DND-41 (cell line): Measurements from ENCODE around the gene TRIM69.
"Not testable (repeated sequence)": the region's sequence is repeated elsewhere in the genome, so short reads cannot be mapped to it uniquely, and the experiment has no call there.

Experiments
- ATAC-seq: fragments of 200-7000 bp; cut with Tn5 transposase; 3 replicates; pipeline ENCODE4 v1.9.1; 2021; ENCODE audit warnings: low read depth; ENCODE audit not compliant: insufficient read depth
- DNase-seq: peaks from one replicate; pipeline ENCODE4 v3.0.0-alpha.2; 2020
- H2AFZ ChIP-seq: 2 replicates; pipeline ENCODE4 v1.6.0; 2012; ENCODE audit warnings: low read depth, low read length
- H3K27ac ChIP-seq: 2 replicates; pipeline ENCODE4 v1.5.1; 2012; ENCODE audit warnings: low read length, inconsistent platforms
- H3K27me3 ChIP-seq: fragments of 200-600 bp; sonication (generic); 2 replicates; pipeline ENCODE4 v1.6.0; 2012; ENCODE audit warnings: low read length, mild to moderate bottlenecking, inconsistent platforms; ENCODE audit not compliant: insufficient read depth, poor library complexity
- H3K36me3 ChIP-seq: 2 replicates; pipeline ENCODE4 v1.5.1; 2012; ENCODE audit warnings: low read length, inconsistent platforms; ENCODE audit not compliant: insufficient read depth
- H3K4me1 ChIP-seq: 2 replicates; pipeline ENCODE4 v1.5.1; 2012; ENCODE audit warnings: mild to moderate bottlenecking, low read length; ENCODE audit not compliant: insufficient read depth
- H3K4me2 ChIP-seq: 2 replicates; pipeline ENCODE4 v1.6.0; 2012; ENCODE audit warnings: mild to moderate bottlenecking, moderate library complexity, low read length, inconsistent platforms; ENCODE audit not compliant: insufficient read depth
- H3K4me3 ChIP-seq, 2 experiments: fragments of 200-600 bp in 1 of 2; shearing (Covaris generic) in 1 of 2; 2 replicates each; pipeline ENCODE4 v1.5.1; 2012 to 2016; ENCODE audit warnings: inconsistent platforms in 2 of 2, low read length in 2 of 2, mild to moderate bottlenecking in 2 of 2, low read depth in 1 of 2, moderate library complexity in 1 of 2
- H3K79me2 ChIP-seq: 2 replicates; pipeline ENCODE4 v1.6.0; 2012; ENCODE audit warnings: low read length, inconsistent platforms; ENCODE audit not compliant: insufficient read depth
- H3K9ac ChIP-seq: 2 replicates; pipeline ENCODE4 v1.6.0; 2012; ENCODE audit warnings: low read depth, mild to moderate bottlenecking, inconsistent platforms, low read length, moderate library complexity
- H3K9me3 ChIP-seq: 2 replicates; pipeline ENCODE4 v1.5.1; 2012; ENCODE audit warnings: low read length, moderate library complexity, mild to moderate bottlenecking, inconsistent platforms; ENCODE audit not compliant: insufficient read depth, severe bottlenecking
- H4K20me1 ChIP-seq: 2 replicates; pipeline ENCODE4 v1.6.0; 2012; ENCODE audit warnings: low read length; ENCODE audit not compliant: insufficient read depth
- CTCF ChIP-seq: IDR thresholded peaks from 2 replicates; pipeline ENCODE4 v1.5.1; 2012; ENCODE audit warnings: borderline replicate concordance, low read length, moderate library complexity, mild to moderate bottlenecking; ENCODE audit not compliant: poor library complexity, severe bottlenecking; ENCODE audit errors: extremely low read depth
- EZH2 ChIP-seq: IDR thresholded peaks from 3 replicates; pipeline ENCODE4 v1.6.1; 2012; ENCODE audit warnings: borderline replicate concordance, low read depth, mild to moderate bottlenecking, moderate library complexity, low read length, inconsistent platforms; ENCODE audit not compliant: severe bottlenecking

Gene TRIM69

GRCh38 chr15:44694416-44694815, 41.9 kb upstream of the TRIM69 start:
- no peak overlapping the region for H2AFZ ChIP-seq
- no peaks in the 10 kb centered on the region for H3K9me3 ChIP-seq
- no peak for TF ChIP-seq EZH2
- TF ChIP-seq CTCF, result no peak

GRCh38 chr15:44695294-44695693, 41.0 kb upstream of the TRIM69 start:
- H3K4me3 ChIP-seq, result no peak overlapping the region
- H4K20me1 ChIP-seq, result no peaks in the 10 kb centered on the region
- no peak overlapping the region for H3K4me2 ChIP-seq
- H3K27ac ChIP-seq, result no peak overlapping the region
- TF ChIP-seq EZH2, result no peak
- no peak for TF ChIP-seq CTCF
- no peaks in the 10 kb centered on the region for H3K4me1 ChIP-seq
- ATAC-seq (no peak), DNase-seq (no peak)
- H3K9ac ChIP-seq, result no peak overlapping the region
- H3K79me2 ChIP-seq, result no peaks in the 10 kb centered on the region
- no peak overlapping the region for H2AFZ ChIP-seq
- H3K9me3 ChIP-seq, result no peaks in the 10 kb centered on the region
- H3K36me3 ChIP-seq, result no peaks in the 10 kb centered on the region
- no peaks in the 10 kb centered on the region for H3K27me3 ChIP-seq

More at GRCh38 chr15:44694416-44694815, 41.9 kb upstream of the TRIM69 start:
- Histone ChIP-seq H3K4me3 (no peak overlapping the region), H3K36me3 (no peaks in the 10 kb centered on the region), H3K27ac (no peak overlapping the region), H3K4me1 (no peaks in the 10 kb centered on the region), H3K4me2 (no peak overlapping the region), H3K79me2 (no peaks in the 10 kb centered on the region), H4K20me1 (no peaks in the 10 kb centered on the region), H3K9ac (no peak overlapping the region), H3K27me3 (no peaks in the 10 kb centered on the region)
- ATAC-seq (no peak), DNase-seq (no peak)

- Histone ChIP-seq H3K4me2 (no peak overlapping the region), H3K36me3 (no peaks in the 10 kb centered on the region), H3K4me1 (no peaks in the 10 kb centered on the region), H3K27ac (no peak overlapping the region), H2AFZ (no peak overlapping the region), H3K27me3 (no peaks in the 10 kb centered on the region), H3K9me3 (no peaks in the 10 kb centered on the region), H3K79me2 (no peaks in the 10 kb centered on the region), H3K9ac (no peak overlapping the region), H3K4me3 (no peak overlapping the region), H4K20me1 (no peaks in the 10 kb centered on the region)
- DNase-seq (no peak), ATAC-seq (no peak)
- no peak for TF ChIP-seq EZH2
- TF ChIP-seq CTCF, result no peak
These were observed 39.3 kb upstream of the TRIM69 start for GRCh38 chr15:44697014-44697413.

- H3K4me1 ChIP-seq, result no peaks in the 10 kb centered on the region
- H3K9me3 ChIP-seq, result no peaks in the 10 kb centered on the region
- H2AFZ ChIP-seq, result no peak overlapping the region
- ATAC-seq (no peak), DNase-seq (no peak)
- TF ChIP-seq CTCF, result no peak
- no peak for TF ChIP-seq EZH2
- H3K9ac ChIP-seq, result no peak overlapping the region
- no peaks in the 10 kb centered on the region for H3K27me3 ChIP-seq
- no peaks in the 10 kb centered on the region for H3K79me2 ChIP-seq
- H3K27ac ChIP-seq, result no peak overlapping the region
- H3K4me3 ChIP-seq, result no peak overlapping the region
- no peak overlapping the region for H3K4me2 ChIP-seq
- no peaks in the 10 kb centered on the region for H4K20me1 ChIP-seq
- H3K36me3 ChIP-seq, result no peaks in the 10 kb centered on the region
These were observed 37.7 kb upstream of the TRIM69 start for GRCh38 chr15:44698641-44699040.

- not testable (repeated sequence) for H3K4me3 ChIP-seq, ATAC-seq, H3K9me3 ChIP-seq, H3K9ac ChIP-seq, DNase-seq, H2AFZ ChIP-seq, H3K27me3 ChIP-seq, H3K36me3 ChIP-seq, H3K27ac ChIP-seq, H4K20me1 ChIP-seq, H3K4me2 ChIP-seq, H3K4me1 ChIP-seq, H3K79me2 ChIP-seq
These were observed 35.7 kb upstream of the TRIM69 start for GRCh38 chr15:44700676-44701075.
